ENCODE results near the gene SMARCAL1.

DNA sequence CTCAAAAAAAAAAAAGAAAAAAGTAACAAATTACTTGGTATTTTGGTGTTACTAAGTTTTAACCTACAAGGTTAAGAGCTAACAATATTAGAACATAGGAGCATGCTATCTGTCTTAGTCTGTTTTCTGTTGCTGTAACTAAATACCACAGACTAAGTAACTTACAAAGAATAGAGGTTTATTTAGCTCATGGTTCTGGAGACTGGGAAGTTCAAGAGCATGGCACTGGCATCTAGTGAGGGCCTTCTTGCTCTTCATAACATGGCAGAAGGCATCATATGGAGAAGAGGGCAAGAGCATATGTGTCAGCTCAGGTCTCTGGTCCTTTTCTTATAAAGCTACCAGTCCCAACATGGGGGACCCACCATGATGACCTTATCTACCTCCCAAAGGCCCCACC lies 36.5 kb downstream of the SMARCAL1 start:
- TF ChIP-seq POLR2A (IDR thresholded peaks at IDR 0.05; ENCODE audit: low read depth, low read length) (no peak), MXI1 (IDR thresholded peaks at IDR 0.05; ENCODE audit: borderline replicate concordance, low read depth, low read length) (no peak)
- TF ChIP-seq, protein P1, sequence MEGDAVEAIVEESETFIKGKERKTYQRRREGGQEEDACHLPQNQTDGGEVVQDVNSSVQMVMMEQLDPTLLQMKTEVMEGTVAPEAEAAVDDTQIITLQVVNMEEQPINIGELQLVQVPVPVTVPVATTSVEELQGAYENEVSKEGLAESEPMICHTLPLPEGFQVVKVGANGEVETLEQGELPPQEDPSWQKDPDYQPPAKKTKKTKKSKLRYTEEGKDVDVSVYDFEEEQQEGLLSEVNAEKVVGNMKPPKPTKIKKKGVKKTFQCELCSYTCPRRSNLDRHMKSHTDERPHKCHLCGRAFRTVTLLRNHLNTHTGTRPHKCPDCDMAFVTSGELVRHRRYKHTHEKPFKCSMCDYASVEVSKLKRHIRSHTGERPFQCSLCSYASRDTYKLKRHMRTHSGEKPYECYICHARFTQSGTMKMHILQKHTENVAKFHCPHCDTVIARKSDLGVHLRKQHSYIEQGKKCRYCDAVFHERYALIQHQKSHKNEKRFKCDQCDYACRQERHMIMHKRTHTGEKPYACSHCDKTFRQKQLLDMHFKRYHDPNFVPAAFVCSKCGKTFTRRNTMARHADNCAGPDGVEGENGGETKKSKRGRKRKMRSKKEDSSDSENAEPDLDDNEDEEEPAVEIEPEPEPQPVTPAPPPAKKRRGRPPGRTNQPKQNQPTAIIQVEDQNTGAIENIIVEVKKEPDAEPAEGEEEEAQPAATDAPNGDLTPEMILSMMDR (conservative IDR thresholded peaks at IDR 0.05; ENCODE audit: low read depth, low read length), result no peak

Measured in IMR-90 (cell line).